Neural cell (in vitro differentiated cells): ENCODE measurements around the gene CTNNA2. TPM values are rescaled to one million over a fixed set of nuclear protein-coding genes. Genes with fewer than 3 reads are reported as not detected.

Source experiments
- H2AFZ ChIP-seq: fragments of 200-600, 300-800 bp; sonication (generic), shearing (Covaris generic); 2 replicates; pipeline ENCODE4 v1.6.0; 2014; ENCODE audit warnings: low read depth, mild to moderate bottlenecking, antibody characterized with exemption, low read length, moderate library complexity
- H3F3A ChIP-seq: fragments of 200-600 bp; shearing (Covaris generic); 2 replicates; pipeline ENCODE4 v1.6.1; 2016; ENCODE audit warnings: mild to moderate bottlenecking, moderate library complexity, mixed read lengths, antibody characterized with exemption, low read length; ENCODE audit not compliant: insufficient read depth, poor library complexity, severe bottlenecking
- H3K27ac ChIP-seq: fragments of 200-600, 300-800 bp; sonication (generic), shearing (Covaris generic); 2 replicates; pipeline ENCODE4 v1.5.1; 2014; ENCODE audit warnings: mild to moderate bottlenecking, low read length, moderate library complexity
- H3K27me3 ChIP-seq: fragments of 300-800, 200-600 bp; sonication (generic), shearing (Covaris generic); 2 replicates; pipeline ENCODE4 v1.6.0; 2014; ENCODE audit warnings: mild to moderate bottlenecking, low read depth, low read length, moderate library complexity; ENCODE audit not compliant: insufficient read depth
- H3K36me3 ChIP-seq: fragments of 300-800, 200-600 bp; sonication (generic), shearing (Covaris generic); 2 replicates; pipeline ENCODE4 v1.5.1; 2014; ENCODE audit warnings: mild to moderate bottlenecking, antibody characterized with exemption, low read length, moderate library complexity; ENCODE audit not compliant: insufficient read depth
- H3K4me2 ChIP-seq: fragments of 300-800, 200-600 bp; sonication (generic), shearing (Covaris generic); 2 replicates; pipeline ENCODE4 v1.6.0; 2014; ENCODE audit warnings: mild to moderate bottlenecking, low read length
- H3K4me3 ChIP-seq: fragments of 300-800, 200-600 bp; sonication (generic), shearing (Covaris generic); 2 replicates; pipeline ENCODE4 v1.5.1; 2014; ENCODE audit warnings: mild to moderate bottlenecking, low read length, moderate library complexity
- H3K79me2 ChIP-seq: fragments of 200-600 bp; shearing (Covaris generic); replicated peaks from 2 replicates; pipeline ENCODE4 v1.6.0; 2014; ENCODE audit warnings: mild to moderate bottlenecking, low read length, moderate library complexity; ENCODE audit not compliant: insufficient read depth
- H3K9ac ChIP-seq: fragments of 300-800, 200-600 bp; sonication (generic), shearing (Covaris generic); 2 replicates; pipeline ENCODE4 v1.6.1; 2016; ENCODE audit warnings: mild to moderate bottlenecking, low read length, mixed read lengths
- H3K9me2 ChIP-seq: fragments of 200-600 bp; shearing (Covaris generic); 2 replicates; pipeline ENCODE4 v1.6.1; 2016; ENCODE audit warnings: mild to moderate bottlenecking, low read length, mixed read lengths; ENCODE audit not compliant: insufficient read depth
- H3K9me3 ChIP-seq: fragments of 200-600, 300-800 bp; sonication (generic), shearing (Covaris generic); 2 replicates; pipeline ENCODE4 v1.6.1; 2016; ENCODE audit warnings: mild to moderate bottlenecking, mixed run types, low read length, moderate library complexity, mixed read lengths
- H4K20me1 ChIP-seq: fragments of 200-600 bp; shearing (Covaris generic); 2 replicates; pipeline ENCODE4 v1.6.1; 2016; ENCODE audit warnings: mild to moderate bottlenecking, mixed run types; ENCODE audit not compliant: insufficient read depth
- CTCF ChIP-seq: fragments of 450-650 bp; IDR thresholded peaks from 2 replicates; pipeline ENCODE4 v1.5.1; 2014; ENCODE audit warnings: antibody characterized with exemption, mild to moderate bottlenecking, moderate library complexity; ENCODE audit not compliant: poor library complexity, severe bottlenecking
- EP300 ChIP-seq: fragments of 450-650 bp; conservative IDR thresholded peaks from 2 replicates; pipeline ENCODE4 v1.6.1; 2014; ENCODE audit warnings: antibody characterized with exemption, mild to moderate bottlenecking, moderate library complexity; ENCODE audit not compliant: poor library complexity, severe bottlenecking
- EZH2 ChIP-seq: fragments of 200-600, 300-800 bp; shearing (Covaris generic), sonication (generic); IDR thresholded peaks from 2 replicates; pipeline ENCODE4 v1.6.1; 2014; ENCODE audit warnings: antibody characterized with exemption, low read length, borderline replicate concordance, mild to moderate bottlenecking; ENCODE audit not compliant: insufficient read depth, poor library complexity, severe bottlenecking
- MXI1 ChIP-seq: fragments of 450-650 bp; conservative IDR thresholded peaks from 2 replicates; pipeline ENCODE4 v1.6.1; 2014; ENCODE audit warnings: antibody characterized with exemption, mild to moderate bottlenecking; ENCODE audit not compliant: poor library complexity, severe bottlenecking
- POLR2AphosphoS5 ChIP-seq: IDR thresholded peaks from 2 replicates; pipeline ENCODE4 v1.6.1; 2012
- RAD21 ChIP-seq: fragments of 450-650 bp; conservative IDR thresholded peaks from 2 replicates; pipeline ENCODE4 v1.6.1; 2014; ENCODE audit warnings: antibody characterized with exemption, mild to moderate bottlenecking, moderate library complexity
- REST ChIP-seq: IDR thresholded peaks from 2 replicates; pipeline ENCODE4 v1.6.1; 2012; ENCODE audit warnings: borderline replicate concordance
- SMC3 ChIP-seq: fragments of 450-650 bp; conservative IDR thresholded peaks from 2 replicates; pipeline ENCODE4 v1.6.1; 2014; ENCODE audit warnings: antibody characterized with exemption, mild to moderate bottlenecking, moderate library complexity; ENCODE audit not compliant: poor library complexity
- TAF1 ChIP-seq: IDR thresholded peaks from 2 replicates; pipeline ENCODE4 v1.6.1; 2012; ENCODE audit warnings: low read depth
- polyA plus RNA-seq: library from polyadenylated mRNA; depleted of rRNA; stranded (reverse); fragments of >200 nt; gene quantifications from 2 replicates; pipeline ENCODE4 v1.2.3, GENCODE V29; 2014

The CTNNA2 gene
- polyA plus RNA-seq, 1 donor from 2014 or later = 194 TPM

DNA sequence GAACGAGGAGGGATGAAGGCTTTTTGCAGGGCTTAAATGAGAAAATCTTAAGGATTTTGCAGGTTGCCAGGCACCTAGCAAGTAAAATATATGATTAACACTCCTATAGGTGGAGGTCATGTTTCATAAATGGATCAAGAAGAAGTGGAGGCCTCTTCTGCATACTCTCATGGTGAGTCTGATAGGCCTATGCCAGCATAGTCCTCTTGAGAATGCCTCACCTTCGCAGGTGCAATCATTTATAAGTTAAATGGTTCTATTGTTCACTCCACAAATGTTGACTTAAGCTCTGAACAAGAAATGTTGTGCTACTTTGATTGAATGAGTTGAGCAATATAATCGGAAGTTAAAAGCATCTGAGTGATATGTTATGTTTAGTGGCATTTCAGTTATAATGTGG, 779.6 kb downstream of the CTNNA2 start:
- H3K4me3 ChIP-seq = no peak overlapping the region
- no peaks in the 10 kb centered on the region for H4K20me1 ChIP-seq
- no peaks in the 10 kb centered on the region for H3K9me3 ChIP-seq
- no peak overlapping the region for H3K9ac ChIP-seq
- no peaks in the 10 kb centered on the region for H3K79me2 ChIP-seq
- H3K36me3 ChIP-seq = no peaks in the 10 kb centered on the region
- no peaks in the 10 kb centered on the region for H3F3A ChIP-seq
- no peaks in the 10 kb centered on the region for H3K9me2 ChIP-seq
- no peak overlapping the region for H2AFZ ChIP-seq
- no peak overlapping the region for H3K27ac ChIP-seq
- no peak overlapping the region for H3K4me2 ChIP-seq
- TF ChIP-seq EP300 (no peak), MXI1 (no peak), POLR2AphosphoS5 (no peak), SMC3 (no peak), RAD21 (no peak), REST (no peak), EZH2 (no peak), CTCF (no peak), TAF1 (no peak)
- no peaks in the 10 kb centered on the region for H3K27me3 ChIP-seq

- TF ChIP-seq CTCF = no peak
- TF ChIP-seq TAF1 = no peak
- no peak for TF ChIP-seq SMC3
- TF ChIP-seq RAD21 = no peak
- no peak for TF ChIP-seq MXI1
- no peak for TF ChIP-seq EZH2
- TF ChIP-seq POLR2AphosphoS5 = no peak
- TF ChIP-seq REST = no peak
- no peak for TF ChIP-seq EP300
- Histone ChIP-seq H3K4me2 (no peak overlapping the region), H3K27me3 (no peaks in the 10 kb centered on the region), H2AFZ (no peak overlapping the region), H3K9me3 (no peaks in the 10 kb centered on the region), H3K27ac (no peak overlapping the region), H3K4me3 (no peak overlapping the region), H4K20me1 (no peaks in the 10 kb centered on the region), H3K9me2 (no peaks in the 10 kb centered on the region), H3K9ac (no peak overlapping the region), H3K36me3 (no peaks in the 10 kb centered on the region), H3F3A (no peaks in the 10 kb centered on the region), H3K79me2 (no peaks in the 10 kb centered on the region)
These were observed 780.2 kb downstream of the CTNNA2 start for GRCh38 chr2:80293039-80293438.
